Neuronal stem cell (in vitro differentiated cells): ENCODE data around the gene HSPA12B.

Experiments
- DNase-seq: peaks from one replicate; pipeline ENCODE4 v3.0.0-alpha.2; 2013; ENCODE audit warnings: low spot score
- H2AFZ ChIP-seq: one replicate; pipeline ENCODE4 v1.6.1; 2013; ENCODE audit warnings: mild to moderate bottlenecking, low read length, inconsistent platforms
- H2AK5ac ChIP-seq: 2 replicates; pipeline ENCODE4 v1.6.1; 2013; ENCODE audit warnings: low read depth, mild to moderate bottlenecking, inconsistent platforms, low read length, moderate library complexity, mixed read lengths
- H2BK120ac ChIP-seq: 2 replicates; pipeline ENCODE4 v1.6.1; 2013; ENCODE audit warnings: low read depth, mild to moderate bottlenecking, inconsistent platforms, low read length, moderate library complexity, mixed read lengths
- H2BK12ac ChIP-seq: one replicate; pipeline ENCODE4 v1.6.1; 2013; ENCODE audit warnings: low read length, inconsistent platforms
- H2BK15ac ChIP-seq: 2 replicates; pipeline ENCODE4 v1.6.1; 2013; ENCODE audit warnings: mild to moderate bottlenecking, low read length, inconsistent platforms, mixed read lengths
- H2BK5ac ChIP-seq: one replicate; pipeline ENCODE4 v1.6.1; 2013; ENCODE audit warnings: inconsistent platforms, mild to moderate bottlenecking, low read length, moderate library complexity
- H3K14ac ChIP-seq: one replicate; pipeline ENCODE4 v1.6.1; 2013; ENCODE audit warnings: low read length, inconsistent platforms
- H3K18ac ChIP-seq: 2 replicates; pipeline ENCODE4 v1.6.1; 2013; ENCODE audit warnings: low read length, inconsistent platforms
- H3K23ac ChIP-seq: 2 replicates; pipeline ENCODE4 v1.6.1; 2013; ENCODE audit warnings: low read depth, mild to moderate bottlenecking, mixed read lengths, low read length, inconsistent platforms; ENCODE audit not compliant: poor library complexity
- H3K27ac ChIP-seq: replicated peaks from 3 replicates; pipeline ENCODE4 v1.5.1; 2013; ENCODE audit warnings: low read length, inconsistent platforms
- H3K27me3 ChIP-seq, 3 experiments: 2 replicates each; pipeline ENCODE4 v1.6.1; 2013; ENCODE audit warnings: low read length in 3 of 3, mild to moderate bottlenecking in 2 of 3, inconsistent platforms in 1 of 3, low read depth in 1 of 3, mixed read lengths in 1 of 3, moderate library complexity in 1 of 3; ENCODE audit not compliant: control insufficient read depth in 3 of 3, insufficient read depth in 3 of 3
- H3K36me3 ChIP-seq, 2 donors: replicated peaks in 1 of 2; 2 replicates each; pipeline ENCODE4 v1.6.1; 2013; ENCODE audit warnings: low read length in 2 of 2; ENCODE audit not compliant: control insufficient read depth in 2 of 2, insufficient read depth in 2 of 2
- H3K4ac ChIP-seq: 2 replicates; pipeline ENCODE4 v1.6.1; 2013; ENCODE audit warnings: inconsistent platforms, mild to moderate bottlenecking, low read length, moderate library complexity
- H3K4me1 ChIP-seq, 2 donors: 1 replicate in 1 of 2; 2 replicates in 1 of 2; pipeline ENCODE4 v1.6.1; 2013; ENCODE audit warnings: low read length in 2 of 2, low read depth in 1 of 2; ENCODE audit not compliant: control insufficient read depth in 2 of 2, insufficient read depth in 1 of 2
- H3K4me2 ChIP-seq: one replicate; pipeline ENCODE4 v1.6.1; 2013; ENCODE audit warnings: mild to moderate bottlenecking, low read length, inconsistent platforms; ENCODE audit not compliant: insufficient read depth, poor library complexity, severe bottlenecking
- H3K4me3 ChIP-seq, 2 donors: 2 replicates each; pipeline ENCODE4 v1.5.1; 2013; ENCODE audit warnings: low read length in 2 of 2, mild to moderate bottlenecking in 2 of 2, inconsistent platforms in 1 of 2, moderate library complexity in 1 of 2
- H3K79me1 ChIP-seq: one replicate; pipeline ENCODE4 v1.6.1; 2013; ENCODE audit warnings: low read depth, mild to moderate bottlenecking, inconsistent platforms, low read length, moderate library complexity
- H3K9ac ChIP-seq: one replicate; pipeline ENCODE4 v1.6.1; 2013; ENCODE audit warnings: mild to moderate bottlenecking, low read depth, low read length, inconsistent platforms; ENCODE audit not compliant: poor library complexity
- H3K9me3 ChIP-seq, 2 donors: replicated peaks in 1 of 2; 2 replicates each; pipeline versions ENCODE3 to v1.6.1; 2013; ENCODE audit warnings: low read length in 2 of 2, mild to moderate bottlenecking in 2 of 2, inconsistent platforms in 1 of 2, low read depth in 1 of 2, mixed read lengths in 1 of 2, moderate library complexity in 1 of 2; ENCODE audit not compliant: control insufficient read depth in 2 of 2, insufficient read depth in 1 of 2
- H4K8ac ChIP-seq: one replicate; pipeline ENCODE4 v1.6.1; 2013; ENCODE audit warnings: low read depth, mild to moderate bottlenecking, inconsistent platforms, low read length, moderate library complexity
- H4K91ac ChIP-seq: one replicate; pipeline ENCODE4 v1.6.1; 2013; ENCODE audit warnings: low read length, low read depth, mild to moderate bottlenecking, inconsistent platforms; ENCODE audit not compliant: poor library complexity
- WGBS, 2 donors: extraction: QIAGEN DNeasy Blood & Tissue Kit; methylation state at CpG; one replicate each; pipeline ENCODE4 v1.1.7; 2013; ENCODE audit warnings: missing lambda C conversion rate in 2 of 2, mixed read lengths in 1 of 2; ENCODE audit not compliant: insufficient read length in 2 of 2, insufficient replicate concordance in 1 of 2; ENCODE audit errors: extremely low coverage in 2 of 2; 5-methylcytosine and 5-hydroxymethylcytosine counted together

HSPA12B gene

GRCh38 chr20:3712279-3712873, 20.1 kb upstream of the HSPA12B start, which contains the start of gene SIGLEC1:
Gene SIGLEC1 (minus strand): TSS chr20:3712600. CDS start chr20:3707128, 5,472 bp downstream.
- Histone ChIP-seq H4K91ac (no peak within 1 kb of the TSS), H2BK120ac (no peak within 1 kb of the TSS), H3K27me3 (peaks cover 0 to 3% (median 0%) of the 10 kb centered on the region in 3 experiments), H2BK5ac (no peak within 1 kb of the TSS), H3K79me1 (no peaks in the 10 kb centered on the region), H2AFZ (no peak within 1 kb of the TSS), H3K23ac (no peak within 1 kb of the TSS), H3K4me2 (no peak within 1 kb of the TSS), H3K36me3 (no peaks in the 10 kb centered on the region), H3K4me3 (no peak within 1 kb of the TSS), H3K4ac (no peak within 1 kb of the TSS), H2AK5ac (peak within 1 kb of the TSS; percentile 16), H3K4me1 (no peaks in the 10 kb centered on the region), H3K27ac (no peak within 1 kb of the TSS), H4K8ac (no peak within 1 kb of the TSS), H3K18ac (no peak within 1 kb of the TSS), H2BK12ac (no peak within 1 kb of the TSS), H2BK15ac (peak within 1 kb of the TSS; percentile 6), H3K9ac (no peak within 1 kb of the TSS), H3K14ac (no peak within 1 kb of the TSS), H3K9me3 (no peaks in the 10 kb centered on the region)
- no peak for DNase-seq
- WGBS, 2 donors = no CpG with 5 or more reads among the region's 15 CpGs

- no peak for DNase-seq
- H3K9me3 ChIP-seq = no peaks in the 10 kb centered on the region
Observed at GRCh38 chr20:3714092-3714491, 18.4 kb upstream of the HSPA12B start.

GRCh38 chr20:3716195-3716834, 16.2 kb upstream of the HSPA12B start:
- H3K4me3 ChIP-seq = no peak overlapping the region
- H3K27me3 ChIP-seq = peaks cover 0 to 3% (median 0%) of the 10 kb centered on the region in 3 experiments
- no peaks in the 10 kb centered on the region for H3K4me1 ChIP-seq
- no peak overlapping the region for H3K14ac ChIP-seq
- H3K23ac ChIP-seq = no peak overlapping the region
- H3K36me3 ChIP-seq = no peaks in the 10 kb centered on the region
- H2BK5ac ChIP-seq = no peak overlapping the region
- no peaks in the 10 kb centered on the region for H3K9me3 ChIP-seq
- H2BK15ac ChIP-seq = no peak overlapping the region
- no peak overlapping the region for H3K18ac ChIP-seq
- no peak overlapping the region for H3K4ac ChIP-seq
- H4K8ac ChIP-seq = no peak overlapping the region
- H3K79me1 ChIP-seq = no peaks in the 10 kb centered on the region
- no peak overlapping the region for H4K91ac ChIP-seq
- H2BK12ac ChIP-seq = no peak overlapping the region
- no peak overlapping the region for H3K4me2 ChIP-seq
- no peak overlapping the region for H3K9ac ChIP-seq
- no peak overlapping the region for H2AFZ ChIP-seq
- WGBS, 2 donors = no CpG with 5 or more reads among the region's 4 CpGs
- DNase-seq = peak; percentile 51
- H2AK5ac ChIP-seq = no peak overlapping the region
- H2BK120ac ChIP-seq = no peak overlapping the region
- H3K27ac ChIP-seq = no peak overlapping the region

More at GRCh38 chr20:3714092-3714491, 18.4 kb upstream of the HSPA12B start:
- no peak overlapping the region for H3K18ac ChIP-seq
- H3K4me3 ChIP-seq = no peak overlapping the region
- H2BK120ac ChIP-seq = no peak overlapping the region
- H4K91ac ChIP-seq = no peak overlapping the region
- H3K4me1 ChIP-seq = no peaks in the 10 kb centered on the region
- H3K4ac ChIP-seq = no peak overlapping the region
- no peak overlapping the region for H3K9ac ChIP-seq
- H3K36me3 ChIP-seq = no peaks in the 10 kb centered on the region
- no peak overlapping the region for H3K4me2 ChIP-seq
- WGBS, 2 donors = no CpG with 5 or more reads among the region's 4 CpGs
- H3K23ac ChIP-seq = no peak overlapping the region
- peaks cover 0 to 3% (median 0%) of the 10 kb centered on the region in 3 experiments for H3K27me3 ChIP-seq
- no peak overlapping the region for H2BK12ac ChIP-seq
- H2AK5ac ChIP-seq = no peak overlapping the region
- H3K79me1 ChIP-seq = no peaks in the 10 kb centered on the region
- no peak overlapping the region for H3K27ac ChIP-seq
- H2BK15ac ChIP-seq = no peak overlapping the region
- H4K8ac ChIP-seq = no peak overlapping the region
- no peak overlapping the region for H2BK5ac ChIP-seq
- no peak overlapping the region for H3K14ac ChIP-seq
- H2AFZ ChIP-seq = no peak overlapping the region

GRCh38 chr20:3719046-3719445, 13.4 kb upstream of the HSPA12B start:
- no peak overlapping the region for H3K9ac ChIP-seq
- H2BK12ac ChIP-seq = no peak overlapping the region
- no peak overlapping the region for H3K23ac ChIP-seq
- H3K79me1 ChIP-seq = no peaks in the 10 kb centered on the region
- no peak overlapping the region for H2AK5ac ChIP-seq
- H3K27ac ChIP-seq = no peak overlapping the region
- no CpG with 5 or more reads among the region's 4 CpGs for WGBS, 2 donors
- H3K27me3 ChIP-seq = peaks cover 0 to 3% (median 0%) of the 10 kb centered on the region in 3 experiments
- H4K91ac ChIP-seq = no peak overlapping the region
- H3K4me1 ChIP-seq = no peaks in the 10 kb centered on the region
- H4K8ac ChIP-seq = no peak overlapping the region
- DNase-seq = no peak
- no peak overlapping the region for H3K14ac ChIP-seq
- no peaks in the 10 kb centered on the region for H3K36me3 ChIP-seq
- no peak overlapping the region for H3K4ac ChIP-seq
- no peak overlapping the region for H2BK5ac ChIP-seq
- no peak overlapping the region for H2BK120ac ChIP-seq
- H3K4me3 ChIP-seq = no peak overlapping the region
- H3K18ac ChIP-seq = no peak overlapping the region
- H3K4me2 ChIP-seq = no peak overlapping the region
- H3K9me3 ChIP-seq = peaks cover 0 to 1% of the 10 kb centered on the region in 2 donors
- no peak overlapping the region for H2AFZ ChIP-seq
- H2BK15ac ChIP-seq = no peak overlapping the region
